AG09309 (cell line): ENCODE measurements around the gene AP3M1.

ENCODE experiments used
- DNase-seq: peaks from one replicate; pipeline ENCODE4 v3.0.0-alpha.2; 2010; ENCODE audit warnings: low read depth
- H3K4me3 ChIP-seq: 2 replicates; pipeline ENCODE4 v1.5.1; 2011; ENCODE audit warnings: mild to moderate bottlenecking, low read depth, low read length, moderate library complexity; ENCODE audit not compliant: control insufficient read depth
- TF ChIP-seq, protein P1 (sequence below): IDR thresholded peaks from 2 replicates; pipeline ENCODE4 v1.5.1; 2011; ENCODE audit warnings: mild to moderate bottlenecking, low read depth, low read length, inconsistent platforms; ENCODE audit not compliant: insufficient read depth, control insufficient read depth; ENCODE audit errors: missing control alignments

The AP3M1 gene

DNA sequence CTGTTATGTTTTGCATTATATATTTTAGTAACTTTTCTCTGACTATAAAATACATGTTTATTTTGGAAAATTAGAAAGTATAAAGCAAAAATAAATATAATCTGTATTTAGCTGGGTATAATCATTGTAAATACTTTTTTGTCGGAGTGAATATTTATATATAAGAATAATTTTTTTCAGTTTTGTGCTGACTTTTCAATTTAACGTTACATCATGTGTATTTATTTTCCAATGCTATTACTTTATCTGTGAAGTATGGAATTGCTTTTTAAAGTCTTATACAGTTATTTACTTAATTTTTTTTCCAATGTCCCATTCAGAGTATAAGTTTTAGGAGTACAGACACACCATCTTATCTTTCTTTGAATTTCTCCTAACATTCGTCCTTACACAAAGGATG, 15.2 kb downstream of the AP3M1 start:
- no peak for DNase-seq
- TF ChIP-seq, protein P1, sequence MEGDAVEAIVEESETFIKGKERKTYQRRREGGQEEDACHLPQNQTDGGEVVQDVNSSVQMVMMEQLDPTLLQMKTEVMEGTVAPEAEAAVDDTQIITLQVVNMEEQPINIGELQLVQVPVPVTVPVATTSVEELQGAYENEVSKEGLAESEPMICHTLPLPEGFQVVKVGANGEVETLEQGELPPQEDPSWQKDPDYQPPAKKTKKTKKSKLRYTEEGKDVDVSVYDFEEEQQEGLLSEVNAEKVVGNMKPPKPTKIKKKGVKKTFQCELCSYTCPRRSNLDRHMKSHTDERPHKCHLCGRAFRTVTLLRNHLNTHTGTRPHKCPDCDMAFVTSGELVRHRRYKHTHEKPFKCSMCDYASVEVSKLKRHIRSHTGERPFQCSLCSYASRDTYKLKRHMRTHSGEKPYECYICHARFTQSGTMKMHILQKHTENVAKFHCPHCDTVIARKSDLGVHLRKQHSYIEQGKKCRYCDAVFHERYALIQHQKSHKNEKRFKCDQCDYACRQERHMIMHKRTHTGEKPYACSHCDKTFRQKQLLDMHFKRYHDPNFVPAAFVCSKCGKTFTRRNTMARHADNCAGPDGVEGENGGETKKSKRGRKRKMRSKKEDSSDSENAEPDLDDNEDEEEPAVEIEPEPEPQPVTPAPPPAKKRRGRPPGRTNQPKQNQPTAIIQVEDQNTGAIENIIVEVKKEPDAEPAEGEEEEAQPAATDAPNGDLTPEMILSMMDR = no peak
- no peak overlapping the region for H3K4me3 ChIP-seq

DNA sequence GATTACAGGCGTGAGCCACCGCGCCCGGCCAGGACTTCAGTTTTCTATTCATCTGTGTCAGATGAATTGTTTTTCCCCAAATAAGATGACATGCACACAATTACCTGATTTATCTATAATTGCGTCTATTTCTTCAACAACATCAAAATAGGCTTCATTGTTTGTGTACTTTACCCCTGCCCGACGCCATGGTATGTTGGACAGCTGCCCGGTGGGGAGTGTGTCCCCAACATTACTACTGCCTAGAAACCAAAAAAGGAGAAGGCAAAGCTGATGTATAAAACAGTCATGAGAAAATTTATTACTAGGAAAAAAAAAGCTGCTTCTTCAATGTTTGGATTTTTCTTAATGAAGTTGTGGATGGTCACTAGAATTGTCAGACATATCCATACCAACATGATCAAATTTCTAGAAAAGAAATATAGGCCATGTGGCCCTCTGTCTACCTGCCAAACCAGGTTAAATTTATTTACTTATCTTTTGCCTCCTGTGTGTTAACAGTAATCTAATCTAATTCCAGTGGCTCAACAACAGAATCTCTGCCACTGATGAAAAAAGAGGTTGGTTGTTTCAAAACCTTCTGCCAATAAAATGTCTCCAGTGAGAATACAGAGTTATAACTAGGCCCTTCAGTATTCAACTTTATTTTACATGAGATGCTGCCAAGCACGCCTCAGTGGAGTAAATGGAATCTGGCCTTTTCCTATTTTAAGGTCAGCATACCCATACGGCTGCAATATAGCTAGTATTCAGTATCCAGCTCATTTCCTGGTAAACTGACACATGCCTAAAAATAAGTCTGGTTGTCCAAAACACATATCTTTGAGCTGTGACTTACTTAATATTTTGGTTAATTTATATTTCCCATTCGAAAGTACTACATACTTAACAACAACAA, 16.5 kb downstream of the AP3M1 start:
- TF ChIP-seq, protein P1 = no peak

DNA sequence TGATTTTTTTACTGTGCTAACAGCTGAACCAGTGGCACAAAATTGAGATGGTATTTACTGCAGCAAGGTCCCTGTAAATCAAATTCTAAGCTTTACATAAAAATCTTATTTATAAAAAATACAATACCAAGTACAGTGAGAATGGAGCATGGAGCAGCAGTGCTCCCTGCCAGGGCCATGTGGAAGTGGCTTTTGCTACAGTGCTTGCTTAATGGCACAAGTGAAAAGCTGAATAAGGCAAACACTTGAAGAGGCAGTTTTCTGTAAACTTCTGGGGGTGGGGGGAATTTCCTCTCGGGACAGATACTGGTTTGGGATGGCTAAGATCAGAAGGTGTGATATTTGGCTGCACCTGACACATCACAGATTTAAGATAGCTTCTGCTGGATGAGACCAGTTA, 27.5 kb downstream of the AP3M1 start:
- TF ChIP-seq, protein P1 = no peak
- no peak for DNase-seq
- no peak overlapping the region for H3K4me3 ChIP-seq

More for the DNA sequence above, 16.5 kb downstream of the AP3M1 start:
- no peak overlapping the region for H3K4me3 ChIP-seq
- no peak for DNase-seq

DNA sequence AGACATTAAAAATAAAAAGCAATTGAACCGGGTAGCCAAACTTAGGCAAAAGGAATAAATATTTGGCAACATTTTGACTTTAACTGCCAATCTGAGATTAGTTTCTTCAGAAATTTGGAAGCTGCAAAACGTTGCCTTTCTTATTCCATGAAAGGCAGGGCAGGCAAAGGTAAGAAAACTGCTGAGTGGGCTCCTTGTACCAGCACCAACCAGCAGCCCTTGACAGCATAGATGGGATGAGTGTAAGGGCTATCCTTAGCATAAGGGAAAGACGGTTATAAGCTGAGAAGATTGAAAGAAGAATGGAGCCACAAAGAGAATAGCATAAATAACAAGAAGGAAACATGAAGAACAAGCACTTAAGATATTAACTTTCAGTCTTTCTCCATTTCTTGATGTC, 28.6 kb downstream of the AP3M1 start:
- no peak for DNase-seq
- TF ChIP-seq, protein P1 = no peak
- H3K4me3 ChIP-seq = no peak overlapping the region

DNA sequence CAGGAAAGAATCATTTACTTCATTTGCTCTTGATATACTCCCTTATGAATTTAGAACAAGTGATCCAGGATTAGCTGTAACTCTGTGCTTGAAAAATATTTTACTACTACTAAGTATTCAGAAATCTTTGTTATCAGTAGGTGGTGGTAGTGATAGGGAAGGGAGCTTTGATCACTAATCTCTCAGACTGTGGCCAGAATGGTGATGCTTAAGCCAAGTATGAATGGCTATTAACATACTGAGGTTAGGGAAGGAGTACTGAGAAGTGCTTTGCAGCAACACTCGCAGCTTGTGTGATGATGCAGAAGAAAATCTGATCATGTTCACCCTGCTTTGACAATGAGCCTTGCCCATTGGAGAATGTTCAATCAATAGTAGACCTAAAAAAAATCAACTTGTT, 29.3 kb downstream of the AP3M1 start:
- no peak for DNase-seq
- TF ChIP-seq, protein P1 = no peak
- H3K4me3 ChIP-seq = no peak overlapping the region

DNA sequence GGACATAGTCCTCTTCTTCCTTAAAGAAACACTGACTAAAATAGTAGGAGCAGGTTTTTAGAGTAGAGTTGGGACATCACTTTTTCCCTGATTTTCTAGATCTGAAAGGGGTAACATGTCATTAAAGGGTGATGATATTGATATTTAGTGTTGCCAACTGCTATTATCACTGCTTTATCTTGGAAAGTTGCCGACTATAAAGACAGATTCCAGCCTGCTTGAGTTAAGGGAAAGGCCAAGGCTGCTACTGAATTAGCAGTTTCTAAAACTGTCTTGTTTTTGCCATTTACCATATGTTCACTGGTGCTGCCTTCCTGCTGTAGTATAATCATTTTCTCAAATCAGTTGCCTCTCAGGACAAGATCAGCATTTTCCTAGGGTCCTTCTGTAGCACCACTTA, 29.7 kb downstream of the AP3M1 start:
- no peak overlapping the region for H3K4me3 ChIP-seq
- no peak for DNase-seq
- TF ChIP-seq, protein P1 = no peak
